ENCODE measurements around the gene ADCY7.
A peak's percentile ranks its signal among the peaks of the same experiment; 100 is the strongest.

The ADCY7 gene

GRCh38 chr16:50351116-50351515 lies 84.8 kb downstream of the ADCY7 start:
- DNase-seq = no peak

DNA sequence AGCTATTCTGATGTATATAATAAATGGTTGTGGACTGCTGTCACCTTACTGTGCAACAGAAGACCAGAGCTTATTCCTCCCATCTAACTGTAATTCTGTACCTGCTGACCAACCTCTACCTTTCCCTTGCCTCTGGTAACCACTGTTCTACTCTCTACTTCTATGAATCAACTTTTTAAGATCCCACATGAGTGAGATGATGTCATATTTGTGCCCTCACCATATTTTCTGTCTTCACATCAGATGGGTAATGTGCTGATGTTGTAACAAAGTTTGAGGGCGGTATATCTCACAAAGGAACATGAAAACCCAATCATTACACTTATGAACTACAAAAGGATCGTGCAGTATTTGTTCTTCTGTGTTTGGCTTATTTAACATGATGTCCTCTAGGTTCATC lies 85.6 kb downstream of the ADCY7 start:
- DNase-seq = no peak

DNA sequence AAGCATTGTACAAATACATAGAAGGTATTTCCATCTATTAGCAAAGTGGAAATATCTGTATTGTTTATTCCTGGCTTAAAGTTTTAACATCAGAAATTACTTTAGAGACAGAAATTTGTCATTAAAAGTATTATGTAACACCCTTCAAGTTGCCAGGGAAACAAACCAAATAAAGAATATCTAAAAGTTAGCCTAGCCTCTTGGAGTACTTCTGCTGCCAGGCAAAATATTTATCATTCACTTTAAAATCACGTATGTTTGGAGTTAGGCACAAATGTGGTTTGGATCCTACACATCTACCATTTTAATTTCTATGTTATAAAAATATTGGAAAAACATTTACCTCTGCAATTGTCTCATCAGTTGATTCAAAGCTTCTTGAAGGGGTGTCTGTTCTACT lies 87.7 kb downstream of the ADCY7 start:
- DNase-seq = no peak

- peak; percentile 17 for DNase-seq
These were observed 88.5 kb downstream of the ADCY7 start for GRCh38 chr16:50354629-50355456.

GRCh38 chr16:50359626-50360025 lies 93.3 kb downstream of the ADCY7 start:
- no peak for DNase-seq

DNA sequence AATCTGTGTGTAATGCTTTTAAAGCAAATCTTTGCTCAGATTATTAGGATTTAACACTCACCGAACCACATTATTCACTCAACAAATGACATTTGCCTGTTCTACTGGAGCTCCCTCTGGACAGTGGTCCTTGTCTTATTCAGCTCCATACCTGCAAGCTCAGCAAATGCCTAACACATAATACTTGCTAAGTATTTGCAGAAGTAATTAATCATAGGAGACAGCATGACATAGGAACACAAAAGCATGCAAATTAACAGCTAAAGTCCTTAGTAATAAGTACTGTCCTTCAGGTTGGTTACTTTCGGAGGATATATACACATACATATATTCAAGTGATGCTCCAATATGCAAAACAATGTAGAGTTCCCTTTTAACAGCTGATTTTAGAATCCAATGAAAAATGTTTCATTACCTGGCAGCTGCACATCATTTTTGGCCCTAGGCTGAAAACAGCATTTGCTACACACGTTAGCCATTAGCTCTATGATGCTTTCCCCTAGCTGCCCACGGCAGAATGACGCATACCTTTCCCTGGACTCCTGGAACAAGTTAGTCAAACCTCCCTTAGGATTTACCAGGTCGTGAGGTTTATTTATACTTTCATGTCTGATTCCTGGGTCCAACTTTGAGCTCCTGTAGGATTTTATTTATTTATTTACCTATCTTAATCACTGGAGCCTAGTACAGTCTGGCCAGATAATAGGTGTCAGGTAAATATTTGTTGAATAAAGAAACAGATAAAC lies 93.9 kb downstream of the ADCY7 start:
- no peak for DNase-seq

DNA sequence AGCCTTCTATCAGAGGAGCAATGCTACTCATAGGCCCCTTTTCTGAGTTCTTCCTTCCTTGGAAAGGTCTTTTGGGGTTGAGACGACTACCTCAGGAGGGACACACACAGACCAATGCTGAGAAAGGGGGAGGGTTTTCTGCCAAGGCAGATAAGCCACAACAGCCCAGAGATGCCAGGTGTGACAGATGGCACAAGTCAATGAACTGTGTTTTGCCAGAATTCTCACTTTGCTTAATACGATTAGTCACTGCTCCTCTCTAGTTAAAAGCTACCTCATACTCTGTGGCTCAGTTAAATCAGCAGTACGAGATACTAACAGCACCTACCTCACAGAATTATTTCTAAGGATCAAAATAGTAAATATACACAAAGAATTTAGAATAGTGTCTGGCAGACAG lies 94.4 kb downstream of the ADCY7 start:
- DNase-seq = peak; percentile 5

- no peak for DNase-seq
These were observed 97.3 kb downstream of the ADCY7 start for GRCh38 chr16:50363656-50364055.

GRCh38 chr16:50365791-50366575 lies 99.6 kb downstream of the ADCY7 start:
- no peak for DNase-seq

All from NCI-H69 (cell line).